ENCODE results near the gene CERT1.
A peak's percentile ranks its signal among the peaks of the same experiment; 100 is the strongest.
"Not testable (repeated sequence)": the region's sequence is repeated elsewhere in the genome, so short reads cannot be mapped to it uniquely, and the experiment has no call there.

The CERT1 gene

DNA sequence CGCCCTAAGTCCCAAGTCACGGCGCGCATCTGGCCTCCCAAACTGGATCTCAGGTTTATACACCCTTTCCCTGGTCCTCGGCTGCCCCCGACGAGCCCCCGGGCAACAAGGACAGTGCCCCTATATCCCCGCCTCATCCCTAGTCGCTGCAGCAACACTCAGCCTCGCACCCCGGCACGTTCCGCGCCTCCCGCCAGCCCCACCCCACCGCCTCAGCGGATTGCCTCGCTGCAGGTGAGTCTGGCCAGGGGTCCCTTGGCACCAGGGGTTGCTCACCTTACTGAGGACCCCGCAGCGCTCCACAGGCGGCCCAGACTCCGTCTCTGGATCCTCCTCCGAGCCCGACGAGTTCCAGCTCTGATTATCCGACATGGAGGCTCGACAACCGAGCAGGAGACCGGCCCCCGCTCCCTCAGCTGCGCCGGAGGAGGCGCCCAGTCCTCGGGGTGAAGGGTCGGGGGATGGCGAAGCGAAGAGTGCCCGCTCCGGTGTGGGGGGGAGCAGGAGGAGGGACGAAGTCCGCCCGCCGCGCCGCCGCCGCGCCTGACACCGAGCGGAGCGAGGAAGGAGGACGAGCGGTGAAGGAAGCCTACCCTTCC, 494 bp downstream of the CERT1 start:
- TF ChIP-seq CTBP1 (IDR thresholded peaks at IDR 0.05; ENCODE audit: borderline replicate concordance), result no peak
- TF ChIP-seq L3MBTL2 (conservative IDR thresholded peaks at IDR 0.05), result peak; percentile 78
- peak; percentile 30 for DNase-seq (ENCODE audit: extremely low spot score)
- POLR2A ChIA-PET, result interaction anchor here (1.0 to 1.8 kb wide), 2 partner anchors 170 to 174 kb away, joined by 3 to 7 read pairs; partner anchors contain the start of gene HMGCR
- CTCF ChIA-PET, result interaction anchor here (1.4 kb wide), 1 partner anchor 170 kb away, joined by 3 read pairs; no protein-coding TSS in a partner anchor

GRCh38 chr5:75510417-75510835, 1.0 kb downstream of the CERT1 start:
- POLR2A ChIA-PET, result interaction anchor here (1.8 kb wide), 1 partner anchor 174 kb away, joined by 7 read pairs; the partner anchor contains the start of gene HMGCR
- CTCF ChIA-PET, result interaction anchor here (1.4 kb wide), 1 partner anchor 171 kb away, joined by 3 read pairs; no protein-coding TSS in a partner anchor
- DNase-seq (ENCODE audit: extremely low spot score), result peak; percentile 24
- TF ChIP-seq SP1 (IDR thresholded peaks at IDR 0.05) (no peak), SUZ12 (IDR thresholded peaks at IDR 0.05) (no peak), NFRKB (IDR thresholded peaks at IDR 0.05) (no peak)

DNA sequence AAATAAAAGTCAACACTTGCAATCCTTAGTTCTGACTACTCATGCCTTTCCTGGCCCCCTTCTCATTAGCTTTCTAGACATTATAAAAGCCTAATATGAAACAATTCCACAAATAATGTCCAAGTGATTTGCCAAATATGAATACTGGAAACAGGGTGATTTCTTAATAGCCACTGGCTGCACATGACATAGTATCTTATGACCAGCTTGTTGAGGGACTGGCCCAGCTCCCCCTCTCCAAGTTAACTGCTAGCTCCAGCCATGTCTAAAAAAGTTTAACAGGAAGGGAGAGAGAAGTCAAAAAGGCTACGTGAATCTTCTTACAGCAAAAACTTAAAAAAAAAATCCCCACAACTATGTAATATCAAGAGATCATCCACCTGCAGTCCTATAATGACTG, 1.5 kb downstream of the CERT1 start:
- TF ChIP-seq FOXM1 (IDR thresholded peaks at IDR 0.05; ENCODE audit: borderline replicate concordance) (no peak), ZNF384 (IDR thresholded peaks at IDR 0.05) (no peak)
- POLR2A ChIA-PET, result interaction anchor here (1.8 kb wide), 1 partner anchor 173 kb away, joined by 7 read pairs; the partner anchor contains the start of gene HMGCR

GRCh38 chr5:75509546-75509945, 1.9 kb downstream of the CERT1 start:
- ChIA-PET POLR2A (no interaction called here), CTCF (no interaction called here)
- no peak for DNase-seq (ENCODE audit: extremely low spot score)
- TF ChIP-seq NFRKB (IDR thresholded peaks at IDR 0.05) (no peak), TARDBP (IDR thresholded peaks at IDR 0.05) (no peak), ZNF384 (IDR thresholded peaks at IDR 0.05) (no peak), FOXM1 (IDR thresholded peaks at IDR 0.05; ENCODE audit: borderline replicate concordance) (no peak), BHLHE40 (IDR thresholded peaks at IDR 0.05; ENCODE audit: borderline replicate concordance) (no peak), ELF4 (IDR thresholded peaks at IDR 0.05) (no peak), HDGF (IDR thresholded peaks at IDR 0.05; ENCODE audit: borderline replicate concordance) (no peak), LEF1 (IDR thresholded peaks at IDR 0.05; ENCODE audit: borderline replicate concordance) (no peak), SP1 (IDR thresholded peaks at IDR 0.05) (no peak), FOXK2 (IDR thresholded peaks at IDR 0.05) (no peak), CTBP1 (IDR thresholded peaks at IDR 0.05; ENCODE audit: borderline replicate concordance) (no peak)
- TF ChIP-seq, protein P1, sequence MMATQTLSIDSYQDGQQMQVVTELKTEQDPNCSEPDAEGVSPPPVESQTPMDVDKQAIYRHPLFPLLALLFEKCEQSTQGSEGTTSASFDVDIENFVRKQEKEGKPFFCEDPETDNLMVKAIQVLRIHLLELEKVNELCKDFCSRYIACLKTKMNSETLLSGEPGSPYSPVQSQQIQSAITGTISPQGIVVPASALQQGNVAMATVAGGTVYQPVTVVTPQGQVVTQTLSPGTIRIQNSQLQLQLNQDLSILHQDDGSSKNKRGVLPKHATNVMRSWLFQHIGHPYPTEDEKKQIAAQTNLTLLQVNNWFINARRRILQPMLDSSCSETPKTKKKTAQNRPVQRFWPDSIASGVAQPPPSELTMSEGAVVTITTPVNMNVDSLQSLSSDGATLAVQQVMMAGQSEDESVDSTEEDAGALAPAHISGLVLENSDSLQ (IDR thresholded peaks at IDR 0.05), result no peak

More for the DNA sequence above, 1.5 kb downstream of the CERT1 start:
- peak; percentile 12 for DNase-seq (ENCODE audit: extremely low spot score)
- CTCF ChIA-PET, result no interaction called here

GRCh38 chr5:75507841-75508240, 3.6 kb downstream of the CERT1 start:
- TF ChIP-seq ELF4 (IDR thresholded peaks at IDR 0.05) (no peak), CTBP1 (IDR thresholded peaks at IDR 0.05; ENCODE audit: borderline replicate concordance) (no peak), ZNF384 (IDR thresholded peaks at IDR 0.05) (no peak), FOXA1 (IDR thresholded peaks at IDR 0.05) (no peak), BHLHE40 (IDR thresholded peaks at IDR 0.05; ENCODE audit: borderline replicate concordance) (no peak)
- TF ChIP-seq, protein P1 (IDR thresholded peaks at IDR 0.05), result no peak
- CTCF ChIA-PET, result no interaction called here
- POLR2A ChIA-PET, result no interaction called here
- no peak for DNase-seq (ENCODE audit: extremely low spot score)

GRCh38 chr5:75505112-75505511, 6.3 kb downstream of the CERT1 start:
- POLR2A ChIA-PET, result not testable (repeated sequence)

GRCh38 chr5:75498875-75499274, 12.6 kb downstream of the CERT1 start:
- CTCF ChIA-PET; DNase-seq (ENCODE audit: extremely low spot score); POLR2A ChIA-PET: not testable (repeated sequence)

More at GRCh38 chr5:75505112-75505511, 6.3 kb downstream of the CERT1 start:
- CTCF ChIA-PET; DNase-seq (ENCODE audit: extremely low spot score): not testable (repeated sequence)

DNA sequence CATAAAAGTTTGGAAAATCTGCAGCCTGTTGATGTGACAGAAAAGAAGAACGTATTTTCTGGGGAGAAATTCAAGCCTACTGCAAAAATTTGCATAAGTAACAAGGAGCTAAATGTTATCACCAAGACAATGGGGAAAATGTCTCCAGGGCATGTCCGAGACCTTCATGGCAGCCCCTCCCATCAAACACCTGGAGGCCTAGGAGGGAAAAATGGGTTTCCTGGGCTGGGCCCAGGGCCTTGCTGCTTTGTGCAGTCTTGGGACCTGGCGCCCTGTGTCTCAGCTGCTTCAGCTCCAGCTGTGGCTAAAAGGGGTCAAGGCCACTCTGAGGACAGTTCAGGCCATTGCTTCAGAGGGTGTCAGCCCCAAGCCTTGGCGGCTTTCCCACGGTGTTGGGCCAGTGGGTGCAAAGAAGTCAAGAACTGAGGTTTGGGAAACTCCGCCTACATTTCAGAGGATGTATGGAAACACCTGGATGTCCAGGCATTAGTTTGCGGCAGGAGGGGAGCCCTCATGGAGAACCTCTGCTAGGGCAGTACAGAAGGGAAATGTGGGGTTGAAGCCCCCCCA, 13.1 kb downstream of the CERT1 start:
- ChIA-PET CTCF (no interaction called here), POLR2A (no interaction called here)
- DNase-seq (ENCODE audit: extremely low spot score), result no peak
- TF ChIP-seq CTBP1 (IDR thresholded peaks at IDR 0.05; ENCODE audit: borderline replicate concordance) (no peak), SP1 (IDR thresholded peaks at IDR 0.05) (no peak), SUZ12 (IDR thresholded peaks at IDR 0.05) (no peak), LEF1 (IDR thresholded peaks at IDR 0.05; ENCODE audit: borderline replicate concordance) (no peak), NFRKB (IDR thresholded peaks at IDR 0.05) (no peak), TARDBP (IDR thresholded peaks at IDR 0.05) (no peak), FOXK2 (IDR thresholded peaks at IDR 0.05) (no peak), FOXM1 (IDR thresholded peaks at IDR 0.05; ENCODE audit: borderline replicate concordance) (no peak), BHLHE40 (IDR thresholded peaks at IDR 0.05; ENCODE audit: borderline replicate concordance) (no peak), L3MBTL2 (conservative IDR thresholded peaks at IDR 0.05) (no peak), FOXA1 (IDR thresholded peaks at IDR 0.05) (no peak), ZNF384 (IDR thresholded peaks at IDR 0.05) (no peak), ARNT (IDR thresholded peaks at IDR 0.05) (no peak), HDGF (IDR thresholded peaks at IDR 0.05; ENCODE audit: borderline replicate concordance) (no peak)
- TF ChIP-seq, protein P1 (IDR thresholded peaks at IDR 0.05), result no peak

Measured in HEK293T (cell line).